Muscle of back (tissue), 11 donors: ENCODE measurements around the gene GBGT1. TPM values are rescaled to one million over a fixed set of nuclear protein-coding genes. Genes with fewer than 3 reads are reported as not detected.

Experiments
- DNase-seq, 3 donors: peaks; one replicate each; pipeline versions ENCODE4 v3.0.0 to v3.0.0-alpha.2; 2013
- polyA plus RNA-seq, 10 donors: library from polyadenylated mRNA; unstranded; fragments of 120-200 nt; gene quantifications; one replicate each; pipeline ENCODE4 v1.2.1, GENCODE V29; 2013; ENCODE audit not compliant: insufficient read length in 10 of 10

The GBGT1 gene
- polyA plus RNA-seq, 10 donors = 2.5 to 5.9 (median 3.9) TPM

DNA sequence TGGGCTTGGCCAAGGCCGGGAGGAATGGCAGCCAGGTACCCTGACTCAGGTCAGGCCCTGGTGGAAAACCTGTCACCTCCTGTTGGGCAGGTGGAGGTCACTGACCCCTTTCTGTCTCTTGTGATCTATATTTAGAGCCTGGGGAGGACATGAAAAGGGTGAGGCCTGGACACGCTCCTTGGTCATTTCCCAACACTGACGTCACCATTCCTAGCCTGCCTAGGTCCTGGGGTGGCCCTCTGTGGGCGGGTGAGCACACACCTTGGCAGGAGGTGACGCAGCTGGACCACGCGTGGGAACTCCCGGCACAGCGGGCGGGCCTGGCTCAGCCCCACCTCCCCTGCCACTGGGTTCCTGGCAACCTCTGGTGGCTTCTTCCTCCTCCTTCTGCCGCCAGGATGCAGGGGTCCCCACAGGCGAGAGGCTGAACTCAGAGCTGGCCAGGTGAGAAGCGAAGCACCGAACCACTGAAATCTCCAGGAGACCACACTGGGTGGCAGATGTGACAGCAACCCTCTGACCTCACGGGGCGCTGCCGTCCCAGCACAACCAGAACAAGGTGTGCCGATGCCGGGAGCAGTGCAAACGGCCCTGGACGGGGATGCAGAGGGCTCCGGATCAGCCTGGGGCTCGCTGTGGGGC is 36.3 kb downstream of the GBGT1 start:
- DNase-seq = no peak

DNA sequence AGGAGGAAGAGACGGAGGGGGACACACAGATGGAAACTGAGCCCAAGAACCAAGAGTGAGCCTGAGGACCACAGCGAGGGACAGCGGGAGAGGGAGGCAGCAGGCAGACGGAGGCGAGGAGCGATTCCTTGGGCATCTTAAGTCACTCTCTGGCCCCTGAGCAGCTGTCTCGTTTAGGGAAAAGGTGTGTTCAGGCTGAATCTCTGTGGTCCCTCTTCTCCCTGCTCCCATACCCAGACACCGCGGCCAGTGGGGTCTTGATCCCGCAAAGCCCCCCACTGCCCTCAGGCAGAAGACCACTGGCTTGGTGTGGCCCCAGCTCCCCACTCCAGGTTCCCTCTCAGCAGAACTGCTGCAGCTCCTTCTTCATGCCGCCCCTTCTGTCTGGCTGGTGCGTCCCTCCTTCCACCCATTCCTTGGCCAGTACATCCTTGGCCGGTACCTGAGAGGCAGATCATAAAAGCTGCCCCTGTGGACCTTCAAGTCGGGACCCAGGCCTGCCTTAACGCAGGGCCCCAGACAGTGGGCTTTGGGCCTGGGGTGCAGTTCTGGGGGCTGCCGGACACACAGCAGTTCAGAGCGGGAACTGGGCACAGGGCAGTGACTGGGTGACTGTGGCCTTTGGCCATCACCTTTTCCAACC is 36.9 kb downstream of the GBGT1 start:
- DNase-seq = no peak

DNA sequence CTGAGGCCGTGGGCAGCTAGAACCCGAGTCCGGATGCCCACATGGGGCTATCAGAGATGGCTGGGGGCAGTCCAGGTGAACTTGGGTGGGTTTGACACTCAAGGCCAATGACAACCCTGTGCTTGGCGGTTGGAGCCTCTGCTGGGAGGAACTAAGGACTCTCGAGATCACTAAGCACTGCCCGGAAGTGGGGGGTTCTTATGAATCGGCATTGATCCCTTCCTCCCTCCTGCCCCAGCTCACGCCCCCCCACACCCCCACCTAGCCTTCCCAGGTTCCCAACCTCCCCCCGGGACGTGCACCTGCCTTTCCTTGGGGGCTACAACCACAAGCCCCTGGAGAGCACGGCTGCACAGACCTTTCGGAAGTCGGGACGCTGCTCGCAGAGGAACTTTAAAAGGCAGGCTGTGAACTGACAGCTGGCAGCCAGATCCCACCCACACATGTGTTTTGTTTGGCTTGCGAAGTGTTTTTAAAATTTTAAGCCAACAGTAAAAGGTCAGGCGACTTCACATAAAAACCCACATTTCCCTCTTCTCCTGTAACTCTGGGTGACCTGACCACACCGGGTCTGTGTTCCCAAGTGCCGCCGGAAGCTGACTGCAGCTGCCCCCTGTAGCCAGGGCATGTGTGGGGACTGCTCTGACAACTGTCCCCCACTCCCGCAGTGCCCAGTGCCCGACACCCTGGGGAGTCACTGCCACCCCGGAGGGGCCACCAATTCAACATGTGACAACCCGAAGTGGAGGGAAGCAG is 37.6 kb downstream of the GBGT1 start:
- DNase-seq = peak in 2 of 3 donors; percentile 60 to 84

GRCh38 chr9:133124907-133125275 is 38.8 kb downstream of the GBGT1 start:
- DNase-seq = no peak

DNA sequence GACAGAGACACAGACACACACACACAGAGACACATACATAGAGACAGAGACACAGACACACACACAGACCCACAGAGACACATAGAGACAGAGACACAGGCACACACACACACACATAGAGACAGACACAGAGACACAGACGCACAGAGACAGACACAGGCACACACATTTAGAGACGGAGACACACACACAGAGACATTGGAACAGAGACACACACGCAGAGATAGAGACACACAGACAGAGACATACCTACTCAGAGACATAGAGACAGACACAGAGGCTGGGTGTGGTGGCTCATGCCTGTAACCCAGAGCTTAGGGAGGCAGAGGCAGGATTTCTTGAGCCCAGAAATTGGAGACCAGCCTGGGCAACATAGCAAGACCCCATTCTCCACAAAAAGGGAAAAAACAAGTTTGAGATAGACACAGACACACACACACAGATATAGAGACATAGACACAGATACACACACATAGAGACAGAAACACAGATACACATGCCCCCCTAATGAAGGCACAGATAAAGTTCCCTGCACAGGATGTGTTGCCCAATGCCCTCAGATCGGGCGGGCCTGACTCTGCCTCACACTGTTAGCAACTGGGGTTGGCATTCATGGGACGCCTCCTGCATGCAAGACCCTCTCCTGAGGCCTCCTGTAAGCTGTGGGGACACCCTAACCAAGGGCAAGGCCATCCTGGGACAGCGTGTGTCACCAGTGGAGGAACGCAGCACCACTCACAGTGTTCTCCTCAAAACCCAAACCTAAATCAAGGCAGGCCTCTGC is 39.4 kb downstream of the GBGT1 start:
- DNase-seq = no peak

GRCh38 chr9:133122935-133123611 is 40.6 kb downstream of the GBGT1 start:
- peak in 1 of 3 donors; percentile 58 for DNase-seq

GRCh38 chr9:133122605-133122934 is 41.1 kb downstream of the GBGT1 start:
- DNase-seq = no peak

GRCh38 chr9:133121915-133122550 is 41.7 kb downstream of the GBGT1 start:
- peak in 1 of 3 donors; percentile 47 for DNase-seq

DNA sequence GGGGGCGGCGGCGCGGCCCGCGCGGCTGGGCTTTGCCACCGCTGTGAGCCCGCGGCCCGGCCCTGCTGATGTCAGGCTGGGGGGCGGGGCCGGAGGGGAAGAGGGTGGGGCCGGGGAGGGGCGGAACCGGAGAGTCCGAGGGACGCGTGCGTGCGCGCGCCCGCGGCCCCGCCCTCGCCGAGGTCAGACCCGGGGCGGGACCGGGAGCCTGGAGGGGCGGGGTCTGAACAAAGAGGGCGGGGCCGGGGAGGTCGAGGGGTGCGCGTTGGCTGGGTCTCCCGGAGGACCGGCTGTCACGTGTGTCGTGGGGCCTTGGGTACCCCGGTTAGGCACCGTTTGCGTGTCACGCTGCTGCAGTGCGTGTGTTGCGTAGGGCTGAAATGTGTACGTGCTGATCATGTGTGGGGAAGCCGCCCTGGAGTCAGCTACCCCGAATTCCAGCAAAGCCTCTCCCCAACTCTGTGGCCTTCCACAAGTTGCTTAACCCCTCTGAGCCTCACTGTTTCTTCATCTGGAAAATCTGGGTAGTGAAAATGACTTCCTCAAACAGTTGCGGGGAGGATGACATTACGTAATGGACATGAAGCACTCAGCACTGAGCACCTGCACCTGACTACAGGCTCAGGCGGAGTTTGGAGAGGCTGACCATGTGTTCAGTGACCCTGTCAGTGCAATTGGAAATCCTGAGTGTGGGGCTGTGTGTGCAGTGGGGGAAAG is 42.4 kb downstream of the GBGT1 start, which contains the start of gene RALGDS:
Gene RALGDS (minus strand): TSS at position 43 of the 717 bp plus-strand sequence. CDS start 86 bp downstream, outside the sequence.
- peak; percentile 87 to 92 (median 91) for DNase-seq

- DNase-seq = peak in 1 of 3 donors; percentile 79
Measured at GRCh38 chr9:133120501-133121197, 43.1 kb downstream of the GBGT1 start.

- DNase-seq = no peak
Measured at GRCh38 chr9:133119846-133120500, 43.7 kb downstream of the GBGT1 start.

- peak; percentile 58 to 89 (median 81) for DNase-seq
Measured at GRCh38 chr9:133119103-133119845, 44.4 kb downstream of the GBGT1 start.

- no peak for DNase-seq
Measured at GRCh38 chr9:133118568-133118967, 45.1 kb downstream of the GBGT1 start.

DNA sequence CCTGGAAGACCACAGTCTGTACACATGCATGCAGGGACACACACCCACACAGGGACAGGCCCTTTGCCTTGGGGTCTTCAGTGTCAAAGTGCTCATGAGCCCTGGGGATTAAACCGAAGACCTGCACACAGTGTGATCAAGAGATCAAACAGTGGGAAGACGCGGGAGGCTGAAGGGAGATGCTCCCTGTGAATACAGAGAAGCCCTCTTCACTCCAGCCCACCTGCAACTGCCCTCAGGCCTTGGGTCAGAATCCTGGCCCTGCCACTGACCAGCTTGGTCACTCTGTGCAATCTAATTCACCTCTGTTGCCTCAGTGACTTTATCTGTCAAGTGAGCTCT is 45.6 kb downstream of the GBGT1 start:
- DNase-seq = no peak

GRCh38 chr9:133117271-133118178 is 46.2 kb downstream of the GBGT1 start:
- DNase-seq = no peak

DNA sequence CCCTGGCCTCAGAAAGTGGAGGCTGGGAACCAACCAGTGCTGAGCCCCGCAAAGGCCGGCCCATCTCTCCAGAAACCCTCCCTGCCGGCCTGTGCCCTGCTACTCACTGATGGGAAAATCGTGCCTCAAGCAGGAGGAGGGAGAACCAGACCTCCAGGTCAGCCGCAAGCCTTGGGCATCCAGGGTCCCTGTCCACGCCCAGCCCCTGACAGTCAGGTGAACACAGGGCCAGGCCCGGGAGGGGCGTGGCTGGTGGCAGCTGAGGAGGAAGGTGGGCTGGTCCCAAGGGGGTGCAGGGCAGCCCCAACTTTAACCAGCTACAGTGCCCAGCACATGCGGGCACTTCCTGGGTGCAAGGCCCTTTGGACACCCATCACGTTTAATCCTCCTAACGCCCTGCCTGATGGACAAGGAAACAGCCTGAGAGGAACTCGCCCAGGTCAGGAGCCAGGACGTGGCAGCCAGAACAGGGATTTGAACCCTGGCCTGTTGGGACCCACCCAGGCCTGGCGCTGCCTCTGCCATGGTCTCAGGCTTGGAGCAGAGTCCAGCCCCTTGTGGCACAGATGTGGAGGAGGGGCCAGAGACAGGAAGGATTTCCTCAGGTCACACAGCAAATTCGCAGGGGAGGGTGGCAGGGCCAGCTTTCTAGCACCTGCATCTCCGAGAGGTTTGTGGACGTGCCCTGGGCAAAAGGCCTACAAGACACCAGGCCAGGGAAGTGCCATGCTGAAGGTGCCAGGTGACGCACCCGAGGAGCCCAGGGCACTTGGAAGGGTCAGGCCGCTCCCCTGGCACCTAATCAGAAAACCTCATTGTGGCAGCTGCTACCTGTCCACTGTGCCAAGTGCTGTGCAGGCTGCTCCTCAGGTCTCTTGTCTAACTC is 47.1 kb downstream of the GBGT1 start:
- no peak for DNase-seq
